GM19328 (cell line): ENCODE data around the gene ITGA7.
A peak's percentile ranks its signal among the peaks of the same experiment; 100 is the strongest.

Source experiments
- ATAC-seq: cut with Tn5 transposase; IDR thresholded peaks from one replicate; pipeline ENCODE4 v1.9.1; 2021; ENCODE audit warnings: mild to moderate bottlenecking, moderate library complexity; ENCODE audit not compliant: unreplicated experiment

ITGA7 gene

GRCh38 chr12:55720894-55721444, 13.3 kb upstream of the ITGA7 start:
- ATAC-seq, result no peak

- no peak for ATAC-seq
These were observed 12.4 kb upstream of the ITGA7 start, which contains the start of gene RDH5 for GRCh38 chr12:55720071-55720564. RDH5 (plus strand) TSS chr12:55720393; CDS start chr12:55721185, 792 bp downstream.

GRCh38 chr12:55719371-55719770, 11.7 kb upstream of the ITGA7 start:
- ATAC-seq, result no peak

- ATAC-seq, result no peak
These were observed 11.0 kb upstream of the ITGA7 start for GRCh38 chr12:55718624-55719275.

- ATAC-seq, result no peak
These were observed 10.3 kb upstream of the ITGA7 start for GRCh38 chr12:55718015-55718414.

- no peak for ATAC-seq
These were observed 9.6 kb upstream of the ITGA7 start for GRCh38 chr12:55717011-55718007.

- ATAC-seq, result no peak
These were observed 8.9 kb upstream of the ITGA7 start for GRCh38 chr12:55716582-55716957.

GRCh38 chr12:55715833-55716581, 8.3 kb upstream of the ITGA7 start, which contains the start of gene BLOC1S1:
BLOC1S1 (plus strand) TSS chr12:55716046; CDS start chr12:55716052, 6 bp downstream.
- peak; percentile 71 for ATAC-seq

- no peak for ATAC-seq
These were observed 7.6 kb upstream of the ITGA7 start for GRCh38 chr12:55715169-55715764.

- no peak for ATAC-seq
These were observed 6.0 kb upstream of the ITGA7 start for GRCh38 chr12:55713721-55714120.

- no peak for ATAC-seq
These were observed 5.2 kb upstream of the ITGA7 start for GRCh38 chr12:55712700-55713415.

- no peak for ATAC-seq
These were observed 4.3 kb upstream of the ITGA7 start for GRCh38 chr12:55711786-55712553.

GRCh38 chr12:55708695-55709233, 1.1 kb upstream of the ITGA7 start:
- no peak for ATAC-seq

- no peak for ATAC-seq
These were observed 459 bp downstream of the ITGA7 start for GRCh38 chr12:55707219-55707671.

GRCh38 chr12:55706568-55707218, 1.0 kb downstream of the ITGA7 start:
- no peak for ATAC-seq

GRCh38 chr12:55705782-55706402, 1.8 kb downstream of the ITGA7 start:
- no peak for ATAC-seq
